ENCODE measurements around the gene POU2F3. TPM values are rescaled to one million over a fixed set of nuclear protein-coding genes. Genes with fewer than 3 reads are reported as not detected.

The POU2F3 gene
- total RNA-seq, 2 donors from 2014 or later, result 0.77 to 1.5 TPM

GRCh38 chr11:120289426-120289825, 49.5 kb downstream of the POU2F3 start:
- H3K9me3 ChIP-seq, result no peaks in the 10 kb centered on the region
- intact Hi-C loops (cut with DNase I), result no loop called here
- no peak for TF ChIP-seq CTCF (IDR thresholded peaks at IDR 0.05)
- H3K4me1 ChIP-seq, result no peaks in the 10 kb centered on the region
- DNase-seq, result no peak
- no peak overlapping the region for H3K4me3 ChIP-seq
- no peaks in the 10 kb centered on the region for H3K27me3 ChIP-seq
- no peak overlapping the region for H3K27ac ChIP-seq
- H3K9ac ChIP-seq (ENCODE audit: low read depth in 2 of 2, low read length in 2 of 2), result no peak overlapping the region
- H3K36me3 ChIP-seq, result no peaks in the 10 kb centered on the region

GRCh38 chr11:120290956-120291355, 51.0 kb downstream of the POU2F3 start:
- intact Hi-C loops (cut with DNase I), result no loop called here
- no peak for DNase-seq
- H3K9ac ChIP-seq (ENCODE audit: low read depth in 2 of 2, low read length in 2 of 2), result no peak overlapping the region

GRCh38 chr11:120293038-120293800, 53.3 kb downstream of the POU2F3 start:
- H3K4me3 ChIP-seq, result no peak overlapping the region
- intact Hi-C loops (cut with DNase I), result no loop called here
- H3K4me1 ChIP-seq, result no peaks in the 10 kb centered on the region
- H3K27ac ChIP-seq, result no peak overlapping the region
- no peaks in the 10 kb centered on the region for H3K27me3 ChIP-seq
- DNase-seq, result no peak
- TF ChIP-seq CTCF (IDR thresholded peaks at IDR 0.05), result no peak
- no peak overlapping the region for H3K9ac ChIP-seq (ENCODE audit: low read depth in 2 of 2, low read length in 2 of 2)
- no peaks in the 10 kb centered on the region for H3K9me3 ChIP-seq
- H3K36me3 ChIP-seq, result no peaks in the 10 kb centered on the region

More at GRCh38 chr11:120290956-120291355, 51.0 kb downstream of the POU2F3 start:
- H3K4me3 ChIP-seq, result no peak overlapping the region
- no peaks in the 10 kb centered on the region for H3K36me3 ChIP-seq
- H3K9me3 ChIP-seq, result no peaks in the 10 kb centered on the region
- no peaks in the 10 kb centered on the region for H3K27me3 ChIP-seq
- no peaks in the 10 kb centered on the region for H3K4me1 ChIP-seq
- no peak for TF ChIP-seq CTCF (IDR thresholded peaks at IDR 0.05)
- H3K27ac ChIP-seq, result no peak overlapping the region

GRCh38 chr11:120294096-120294495, 54.2 kb downstream of the POU2F3 start:
- no peak overlapping the region for H3K9ac ChIP-seq (ENCODE audit: low read depth in 2 of 2, low read length in 2 of 2)
- no peak overlapping the region for H3K4me3 ChIP-seq
- DNase-seq, result no peak
- H3K4me1 ChIP-seq, result no peaks in the 10 kb centered on the region
- H3K9me3 ChIP-seq, result no peaks in the 10 kb centered on the region
- intact Hi-C loops (cut with DNase I), result no loop called here
- no peak overlapping the region for H3K27ac ChIP-seq
- no peaks in the 10 kb centered on the region for H3K27me3 ChIP-seq
- no peak for TF ChIP-seq CTCF (IDR thresholded peaks at IDR 0.05)
- H3K36me3 ChIP-seq, result no peaks in the 10 kb centered on the region

- intact Hi-C loops (cut with DNase I), result no loop called here
- peak; percentile 49 for DNase-seq
- Histone ChIP-seq H3K27me3 (no peaks in the 10 kb centered on the region), H3K27ac (no peak overlapping the region), H3K4me3 (no peak overlapping the region), H3K9me3 (no peaks in the 10 kb centered on the region), H3K4me1 (no peaks in the 10 kb centered on the region), H3K36me3 (no peaks in the 10 kb centered on the region), H3K9ac (ENCODE audit: low read depth in 2 of 2, low read length in 2 of 2) (no peak overlapping the region)
- TF ChIP-seq CTCF (IDR thresholded peaks at IDR 0.05), result no peak
Observed at GRCh38 chr11:120295099-120295498, 55.2 kb downstream of the POU2F3 start.
